HG03439 (cell line): ENCODE results near the gene NEK3.
"Not testable (repeated sequence)": the region's sequence is repeated elsewhere in the genome, so short reads cannot be mapped to it uniquely, and the experiment has no call there.

Experiments used
- ATAC-seq: cut with Tn5 transposase; IDR thresholded peaks from one replicate; pipeline ENCODE4 v1.9.1; 2021; ENCODE audit warnings: mild to moderate bottlenecking, moderate library complexity; ENCODE audit not compliant: unreplicated experiment

Gene NEK3

DNA sequence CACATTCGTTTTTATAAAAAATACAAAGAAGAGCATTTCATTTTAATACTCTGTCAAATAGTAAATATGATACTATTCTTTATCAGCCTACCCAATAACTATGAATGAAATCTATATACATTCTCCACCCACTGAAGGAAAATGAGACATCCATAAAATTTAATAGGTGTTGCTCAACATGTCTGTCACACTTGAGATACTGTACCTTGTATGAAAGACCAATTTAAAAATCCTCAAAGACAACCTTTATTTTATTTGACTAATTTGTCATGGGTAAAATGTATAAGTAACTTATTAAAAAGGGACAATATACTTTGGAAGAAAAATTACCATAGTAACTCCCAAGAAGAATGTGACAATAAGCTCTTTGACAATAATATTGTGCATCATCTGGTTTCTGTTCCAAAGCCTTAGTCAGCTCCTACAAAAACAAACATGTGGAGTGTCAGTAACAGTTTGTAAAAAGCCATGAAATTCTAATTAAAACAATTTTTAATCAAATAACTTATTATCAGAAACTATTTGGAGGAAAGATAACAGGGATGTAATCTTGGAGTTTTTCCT, 11.5 kb upstream of the NEK3 start:
- not testable (repeated sequence) for ATAC-seq

DNA sequence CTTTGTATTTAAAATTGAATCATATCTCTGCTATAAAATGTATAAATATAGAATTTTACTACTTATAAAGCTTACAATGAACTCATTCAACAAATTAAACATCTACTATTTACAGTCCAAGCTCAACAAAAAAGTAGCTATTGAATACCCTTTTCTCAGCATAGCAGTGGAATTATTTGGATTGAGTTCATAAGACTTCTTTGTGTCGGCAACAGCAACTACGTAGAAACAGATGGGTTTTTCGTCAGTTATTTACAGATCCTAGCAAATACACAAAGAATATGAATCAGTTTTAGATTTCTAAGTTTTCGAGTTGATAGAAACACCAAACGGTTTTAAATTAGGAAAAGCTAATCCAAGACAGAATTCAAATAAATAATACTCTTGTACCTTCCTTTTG, 10.4 kb upstream of the NEK3 start:
- no peak for ATAC-seq

DNA sequence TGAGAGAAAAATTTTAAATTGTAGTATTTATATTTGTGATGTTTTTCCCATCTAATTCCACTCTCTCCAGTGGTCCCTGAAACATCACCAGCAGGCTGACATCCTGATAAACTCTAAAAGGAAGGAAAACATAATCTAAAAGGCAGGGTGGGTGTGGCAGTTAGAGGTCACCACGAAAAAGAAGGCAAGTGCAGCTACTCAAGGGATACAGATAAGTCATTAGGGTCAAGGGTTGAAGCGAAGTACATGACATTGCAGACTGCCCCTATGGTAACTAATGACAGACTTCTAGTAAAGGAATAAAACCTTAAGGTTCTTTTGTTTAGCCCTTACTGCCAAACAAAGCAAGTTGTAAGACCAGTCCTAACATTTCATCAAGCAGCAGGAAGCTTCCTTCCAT, 6.0 kb upstream of the NEK3 start:
- ATAC-seq = no peak

DNA sequence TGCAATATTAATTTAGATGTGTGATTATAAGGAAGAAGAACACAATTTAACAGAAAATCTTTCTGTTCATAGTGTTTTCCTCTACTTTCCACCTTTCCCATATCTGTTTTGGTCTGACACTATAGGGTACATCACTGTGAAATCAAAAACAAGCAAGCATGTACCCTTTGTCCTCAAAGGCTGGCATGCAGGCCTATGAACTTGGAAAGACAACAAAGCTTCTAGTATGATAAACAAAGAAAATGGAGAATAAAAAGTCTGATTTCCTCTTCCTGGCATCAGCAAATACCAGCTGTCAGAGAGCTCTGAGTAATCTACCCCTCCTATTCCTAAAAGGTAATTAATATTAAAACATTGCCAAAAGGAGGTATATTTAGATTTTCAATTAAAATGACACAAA, 5.6 kb upstream of the NEK3 start:
- ATAC-seq = no peak

DNA sequence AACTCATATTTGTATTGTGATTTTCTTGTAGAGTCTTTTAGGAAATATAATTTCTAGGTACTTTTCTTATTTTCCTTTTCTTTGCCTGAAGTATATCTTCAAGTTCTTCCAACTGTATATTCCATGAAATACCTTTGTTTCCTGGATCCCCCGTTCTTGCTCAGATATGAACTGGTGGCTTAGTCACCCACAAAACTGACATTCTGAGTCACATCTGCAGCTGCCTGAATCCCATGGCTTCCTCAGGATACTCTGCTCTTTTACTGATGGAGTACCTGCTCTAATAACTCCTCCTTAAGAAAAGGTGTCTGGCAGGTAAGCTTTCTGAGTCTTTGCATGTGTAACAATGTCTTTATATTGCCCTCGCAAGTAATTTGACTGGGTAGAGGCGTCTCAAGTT, 4.5 kb upstream of the NEK3 start:
- ATAC-seq = not testable (repeated sequence)

DNA sequence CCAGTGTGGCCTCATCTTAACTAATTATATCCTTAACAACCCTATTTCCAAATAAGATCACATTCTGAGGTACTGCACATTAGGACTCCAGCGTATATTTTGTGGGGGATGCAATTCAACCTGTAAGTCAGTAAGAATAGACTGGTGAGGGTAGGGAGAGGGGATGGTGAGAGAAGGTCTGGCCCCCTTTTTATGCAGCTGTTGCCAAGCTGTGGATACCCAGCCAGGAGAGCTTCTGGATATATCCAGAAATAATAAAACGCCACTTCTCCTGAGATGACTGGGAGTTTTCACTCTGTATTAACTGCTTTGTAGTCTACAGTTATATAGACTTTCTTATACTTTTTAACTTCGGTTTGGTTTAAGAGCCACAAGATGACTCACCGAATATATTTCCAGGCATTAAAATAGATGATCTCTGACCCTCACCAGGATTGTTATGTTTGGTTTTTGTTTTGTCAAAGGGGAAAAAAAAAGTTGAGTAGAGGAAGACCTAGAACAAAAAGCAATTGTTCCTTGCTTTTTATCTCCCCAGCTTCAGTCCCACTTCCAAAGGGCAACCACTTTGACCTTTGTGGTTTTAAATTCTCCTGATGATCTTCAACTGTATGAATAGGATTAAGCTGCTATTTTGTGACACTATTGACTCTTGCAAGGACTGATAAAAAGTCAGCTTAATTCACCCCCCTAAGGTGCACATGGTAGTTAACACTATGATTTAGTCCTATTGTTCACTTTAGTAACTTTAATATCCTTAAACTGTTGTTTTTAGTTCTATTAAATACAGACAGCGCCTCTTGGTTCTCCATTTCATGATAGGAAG, 3.1 kb upstream of the NEK3 start:
- ATAC-seq = no peak

DNA sequence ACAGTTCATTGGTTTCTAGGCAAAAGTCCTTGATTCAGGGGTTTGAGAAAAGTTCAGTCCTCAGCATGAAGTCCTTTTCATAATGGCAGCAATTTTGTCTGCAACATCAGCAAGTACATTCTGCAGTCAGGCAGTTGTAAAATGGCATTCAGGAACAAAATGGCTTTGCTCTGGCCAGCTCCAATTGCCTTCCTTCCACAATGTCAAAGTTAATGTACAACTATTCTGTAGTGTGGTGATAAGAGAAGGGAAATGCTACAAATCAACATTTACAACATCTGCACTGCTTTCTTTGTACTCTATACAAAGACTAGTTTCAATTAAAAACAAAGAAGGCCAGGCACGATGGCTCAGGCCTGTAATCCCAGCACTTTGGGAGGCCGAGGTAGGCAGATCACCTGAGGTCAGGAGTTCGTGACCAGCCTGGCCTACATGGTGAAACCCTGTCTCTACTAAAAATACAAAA, 1.8 kb upstream of the NEK3 start:
- no peak for ATAC-seq

DNA sequence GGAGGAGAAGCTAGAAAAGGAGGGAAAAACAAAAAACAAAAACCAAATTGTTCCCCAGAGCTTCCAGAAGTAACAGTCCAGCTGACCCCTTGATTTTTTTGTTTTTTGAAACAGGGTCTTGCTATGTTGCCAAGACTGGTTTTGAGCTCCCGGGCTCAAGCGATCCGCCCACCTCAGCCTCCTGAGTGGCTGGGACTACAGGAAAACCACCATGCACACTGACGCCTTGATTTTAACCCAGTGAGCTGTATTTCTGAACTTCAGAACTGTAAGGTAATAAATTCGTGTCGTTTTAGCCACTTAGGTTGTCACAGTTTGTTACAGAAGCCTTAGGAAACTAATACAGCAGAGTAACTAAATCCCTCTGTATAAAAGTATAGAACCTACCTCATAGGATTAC, 1.1 kb upstream of the NEK3 start:
- no peak for ATAC-seq

DNA sequence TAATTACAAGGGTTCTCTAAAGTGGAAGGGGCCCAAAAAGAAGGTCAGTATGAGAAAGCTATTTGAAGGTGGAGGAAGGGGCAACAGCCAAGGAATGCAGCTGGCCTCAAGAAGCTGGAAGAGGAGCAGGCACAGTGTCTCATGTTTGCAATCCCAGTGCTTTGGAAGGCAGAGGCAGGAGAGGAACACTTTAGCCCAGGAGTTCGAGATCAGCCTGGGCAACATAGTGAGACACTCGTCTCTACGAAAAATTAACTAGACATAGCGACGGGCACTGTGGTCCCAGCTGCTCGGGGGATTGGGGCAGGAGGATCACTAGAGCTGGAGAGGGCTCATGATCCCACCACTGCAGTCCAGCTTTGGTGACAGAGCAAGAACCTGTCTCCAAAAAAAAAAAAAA, 656 bp upstream of the NEK3 start:
- no peak for ATAC-seq

DNA sequence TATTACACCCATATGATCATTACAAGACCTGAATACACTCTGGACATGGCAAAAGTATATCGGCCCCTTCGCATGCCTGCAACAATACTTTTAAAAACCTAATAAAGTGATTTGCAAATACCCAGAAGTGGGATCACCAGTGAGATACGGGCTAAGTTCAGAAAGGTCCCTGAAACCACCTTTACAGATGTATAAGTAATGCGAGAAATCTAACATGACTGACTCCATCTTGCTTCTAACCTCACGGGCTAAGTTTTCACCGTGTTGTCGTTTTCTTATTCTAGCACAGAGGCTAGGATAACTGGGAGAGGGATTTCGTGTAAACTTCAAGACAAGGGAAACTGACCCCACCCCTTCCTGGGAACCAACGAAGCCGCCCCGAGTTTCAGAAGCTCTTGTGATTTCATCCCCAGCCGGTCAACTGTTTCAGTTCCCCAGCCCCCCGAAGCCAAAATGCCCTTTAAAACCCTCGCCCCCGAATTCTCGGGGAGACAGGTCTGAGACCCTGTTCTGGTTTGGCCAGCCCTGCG, 703 bp downstream of the NEK3 start:
- peak; percentile 11 for ATAC-seq

DNA sequence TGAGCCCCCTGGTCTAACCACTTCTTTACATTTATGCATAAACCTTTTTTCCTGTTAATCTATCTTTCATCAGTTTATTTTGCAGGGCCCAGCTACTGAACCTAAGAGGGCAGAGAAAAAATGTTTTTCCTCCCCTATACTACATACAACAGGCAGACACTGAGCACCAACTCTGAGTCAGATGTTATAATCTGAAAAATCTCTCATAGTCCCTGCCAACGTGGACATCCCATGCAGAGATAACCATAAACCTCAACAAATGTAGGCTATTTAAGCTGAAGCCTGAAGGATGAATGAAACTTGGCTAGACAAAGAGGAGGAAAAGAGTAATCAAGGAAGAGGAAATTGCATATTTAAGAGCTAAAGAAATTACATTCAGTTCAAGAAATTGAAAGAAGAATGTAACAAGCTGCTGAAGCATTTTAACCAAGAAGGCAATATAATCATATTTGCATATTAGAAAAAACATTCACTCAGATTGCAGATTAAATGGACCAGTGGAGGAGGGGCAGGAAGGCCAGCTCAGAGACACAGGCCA, 2.6 kb downstream of the NEK3 start:
- ATAC-seq = no peak

DNA sequence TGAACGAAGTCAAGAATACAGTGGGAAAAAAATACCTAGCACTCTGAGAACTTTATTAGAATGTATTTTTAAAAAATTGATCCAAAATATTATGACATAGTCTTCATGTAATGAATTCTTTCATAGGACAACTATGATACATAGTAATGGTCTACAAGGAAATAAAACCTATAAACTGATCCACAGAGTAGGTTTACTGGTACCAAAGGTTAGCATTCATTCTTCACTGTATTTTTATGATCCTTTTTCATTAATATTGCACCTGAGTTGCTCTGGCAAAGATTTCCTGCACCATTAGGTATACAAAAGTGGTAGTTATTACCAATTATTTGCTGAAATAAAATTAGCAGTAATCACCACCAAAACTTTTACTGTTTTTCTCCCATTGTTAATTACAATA, 4.2 kb downstream of the NEK3 start:
- ATAC-seq = no peak

DNA sequence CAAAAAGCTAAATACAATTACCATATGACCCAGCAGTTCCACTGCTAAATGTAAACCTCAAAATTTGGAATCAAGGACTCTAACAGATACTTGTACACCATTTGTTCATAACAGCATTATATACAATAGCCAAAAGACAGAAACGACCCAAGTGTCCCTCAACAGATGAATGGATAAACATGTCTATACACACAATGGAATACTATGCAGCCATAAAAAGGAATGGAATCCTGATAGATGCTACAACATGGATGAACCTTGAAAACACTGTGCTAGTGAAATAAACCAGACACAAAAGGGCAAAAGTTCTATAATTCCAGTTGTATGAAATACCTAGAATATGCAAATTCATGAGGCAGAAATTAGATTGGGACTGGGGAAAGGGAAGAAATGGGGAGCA, 12.2 kb downstream of the NEK3 start:
- ATAC-seq = no peak

DNA sequence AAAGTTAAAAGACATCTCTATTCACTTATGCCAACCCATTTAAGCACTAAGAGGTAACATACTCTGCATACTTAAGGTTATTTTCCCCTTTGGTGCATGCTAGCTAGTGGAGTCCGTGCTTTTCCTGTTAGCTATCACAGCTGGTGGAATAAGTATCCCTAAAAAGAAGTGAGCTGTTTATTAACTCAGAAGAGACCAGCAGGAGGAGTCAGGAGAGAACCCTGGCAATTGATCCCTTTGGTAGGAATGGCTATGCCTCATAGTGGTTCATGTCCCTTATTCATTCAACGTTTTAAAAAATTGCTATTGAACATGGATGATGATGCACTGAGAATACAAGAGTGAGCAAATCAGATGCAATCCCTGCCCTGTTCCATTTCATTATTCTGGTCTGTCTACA, 18.1 kb downstream of the NEK3 start:
- ATAC-seq = no peak

DNA sequence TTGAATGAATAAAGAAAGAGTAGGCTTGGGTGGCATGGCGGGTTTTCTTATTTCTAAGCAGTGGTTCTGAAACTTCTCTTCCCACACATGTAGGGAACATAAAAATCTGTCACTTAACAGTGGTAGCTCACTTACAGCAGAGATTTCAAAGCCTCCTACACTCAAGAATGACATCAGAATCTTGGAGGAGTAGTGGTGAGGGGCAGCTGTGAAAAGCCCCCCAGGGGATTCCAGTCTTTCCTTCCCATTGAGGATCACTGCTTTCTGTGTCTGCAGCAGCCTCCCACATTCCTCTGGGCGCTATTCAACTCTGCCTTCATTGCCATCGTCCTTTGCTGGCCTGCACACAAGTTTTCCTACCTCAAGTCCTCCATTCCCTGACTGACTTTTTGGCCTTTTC, 21.9 kb downstream of the NEK3 start:
- ATAC-seq = no peak

DNA sequence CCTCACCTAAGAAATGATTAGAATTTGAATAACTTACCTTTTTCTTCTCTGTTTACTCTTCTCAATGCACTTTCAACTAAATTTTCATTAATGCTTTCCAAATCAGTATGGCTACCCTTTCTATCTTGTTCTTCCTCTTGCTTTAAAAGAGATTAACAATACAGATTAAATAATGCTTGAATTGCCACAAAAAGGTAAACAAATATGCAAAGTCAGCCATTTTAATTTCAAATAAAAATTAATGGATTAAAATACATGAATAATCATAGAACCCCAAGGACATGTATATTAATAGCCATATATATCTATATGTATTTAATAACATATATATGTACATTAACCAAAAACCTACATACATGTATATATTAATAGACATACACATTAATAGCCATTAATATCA, 22.6 kb downstream of the NEK3 start:
- no peak for ATAC-seq

DNA sequence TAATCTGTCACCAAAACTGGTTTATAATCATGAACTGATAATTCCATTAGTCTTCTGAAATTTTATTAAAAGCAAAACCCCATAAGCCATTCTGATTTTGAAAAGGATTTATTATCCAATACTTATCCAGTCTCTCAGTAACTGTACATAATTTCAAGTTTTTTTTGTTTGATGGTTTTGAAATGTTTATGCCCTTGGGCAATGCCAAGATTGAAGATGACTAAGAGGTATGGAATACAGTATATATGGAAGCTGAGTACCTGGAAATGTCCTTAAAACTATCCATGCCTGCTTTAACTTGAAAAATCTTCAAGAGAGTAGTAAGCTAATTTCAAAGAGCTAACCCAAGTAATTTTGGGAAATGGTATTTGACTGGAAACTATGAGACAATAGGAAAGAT, 28.8 kb downstream of the NEK3 start:
- ATAC-seq = no peak

DNA sequence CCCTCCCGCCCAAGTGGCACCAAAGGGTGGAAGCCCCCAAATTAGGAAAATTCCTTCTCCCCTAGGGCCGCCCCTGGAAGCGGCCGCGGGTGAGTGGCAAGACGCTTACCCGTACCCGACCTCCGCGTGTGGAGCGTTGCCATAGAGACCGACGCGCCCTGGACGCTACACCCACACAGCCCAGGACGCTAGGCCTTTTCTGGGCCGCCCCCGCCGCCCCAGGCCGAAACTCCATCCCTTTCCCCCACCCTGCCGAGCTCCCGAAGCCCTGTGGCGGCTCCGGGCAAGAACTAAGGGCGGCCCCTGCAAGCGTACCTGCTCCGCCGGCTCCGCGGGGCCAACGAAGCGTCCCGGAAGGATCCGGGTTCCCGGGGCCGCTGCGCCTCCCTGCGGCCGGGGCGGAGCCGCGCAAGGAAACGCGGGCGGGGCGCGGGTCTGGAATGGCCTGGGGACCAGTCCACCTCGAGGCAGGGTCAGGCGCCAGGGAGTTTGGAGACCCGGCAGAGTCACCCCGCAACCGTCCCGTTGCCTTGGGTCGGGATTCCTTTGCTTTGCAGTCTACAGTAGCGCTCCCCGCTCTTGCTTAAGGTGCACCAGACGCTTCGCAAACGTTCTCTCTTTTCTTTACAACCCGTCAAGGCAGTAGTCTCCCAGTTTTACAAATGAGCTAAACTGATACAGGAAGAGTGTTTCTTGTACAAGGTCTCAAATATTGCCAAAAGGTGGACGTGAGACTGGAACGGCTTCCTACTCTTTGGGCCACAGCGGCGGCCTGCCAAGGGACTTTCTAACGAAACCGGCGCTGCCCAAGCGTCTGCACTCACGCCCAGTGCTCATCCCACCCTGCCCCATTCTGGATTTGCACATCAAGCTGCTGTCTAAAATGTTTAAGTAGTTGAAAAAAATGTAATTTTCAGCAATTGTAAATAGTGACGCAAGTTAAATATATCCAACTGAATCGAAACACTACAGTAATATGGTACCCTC, 30.4 kb downstream of the NEK3 start, which contains the start of gene NEK5:
TSS of gene NEK5 (minus strand) at position 360 of the 987 bp plus-strand sequence. CDS start 1,591 bp downstream, outside the sequence.
- peak; percentile 75 for ATAC-seq

DNA sequence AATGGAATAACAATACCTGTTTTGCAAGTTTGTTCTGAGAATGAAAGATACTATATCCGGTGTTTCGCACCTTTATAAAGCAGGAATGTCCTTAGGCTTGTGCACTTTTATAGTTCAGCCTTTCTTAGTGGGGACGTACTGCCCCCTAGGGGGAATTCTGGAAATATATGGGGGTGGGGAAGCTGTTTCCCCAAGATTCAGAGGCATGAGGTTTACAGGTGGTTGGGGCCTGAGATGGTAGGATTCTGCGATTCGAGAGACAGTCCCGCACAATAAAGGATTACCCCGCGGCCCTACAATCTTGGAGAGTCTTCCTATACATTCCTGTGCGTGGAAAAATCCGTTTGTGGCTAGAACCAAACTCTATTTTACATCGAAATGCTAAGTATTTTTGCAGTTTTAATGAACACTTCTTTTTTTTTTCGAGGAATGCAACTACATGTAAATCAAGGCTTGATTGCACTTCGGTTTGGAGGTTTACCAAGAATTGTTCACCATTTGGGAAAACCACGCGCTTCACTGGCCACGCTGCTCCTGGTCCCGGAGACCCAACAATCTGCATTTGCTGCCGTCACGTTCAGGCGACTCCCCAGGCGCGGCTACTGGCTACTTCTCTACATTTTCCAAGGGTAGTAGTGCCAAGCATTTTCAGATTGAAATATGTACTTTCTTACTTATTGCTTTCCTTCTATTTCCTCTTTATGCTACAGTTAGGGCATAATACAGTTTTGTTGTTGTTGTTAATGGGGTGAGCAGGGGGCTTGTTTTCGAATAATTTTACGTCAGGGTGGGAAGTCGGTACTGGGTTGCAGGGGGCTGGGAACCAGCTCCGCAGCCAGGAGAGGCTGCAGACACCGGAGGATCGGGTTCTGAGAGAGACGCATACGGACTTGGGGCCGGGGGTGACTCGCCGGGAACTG, 31.4 kb downstream of the NEK3 start:
- ATAC-seq = peak; percentile 64

DNA sequence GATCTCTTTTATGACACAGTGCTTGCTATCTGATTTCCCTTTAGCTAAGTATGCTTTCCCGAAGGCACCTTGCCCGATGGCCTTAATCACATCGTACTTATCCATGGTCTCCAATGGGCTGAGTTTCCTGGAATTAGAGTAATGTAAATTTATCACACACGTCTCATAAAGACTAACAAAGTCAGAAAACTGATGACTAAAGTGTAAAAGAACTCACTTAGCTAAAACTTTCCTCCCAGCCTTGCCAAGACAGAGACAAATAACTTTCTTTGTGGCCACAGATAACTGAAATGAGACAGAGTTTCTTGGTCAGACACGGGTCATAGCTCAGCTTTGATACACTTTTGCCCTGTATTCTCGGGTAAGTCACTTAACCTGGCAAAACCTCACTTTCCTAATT, 32.0 kb downstream of the NEK3 start:
- peak; percentile 19 for ATAC-seq
